ENCODE measurements around the gene PLEKHG2. TPM values are rescaled to one million over a fixed set of nuclear protein-coding genes. Genes with fewer than 3 reads are reported as not detected.

Gene PLEKHG2
- total and polyA plus RNA-seq, 11 donors, result 8.9 to 38.5 (median 13.3) TPM

- peaks cover 3 to 25% (median 19%) of the 10 kb centered on the region in 12 donors for H3K4me1 ChIP-seq
- H3K27ac ChIP-seq, result peak overlapping the region in 1 of 12 donors; percentile 25
- H3K9me3 ChIP-seq, result no peaks in the 10 kb centered on the region
- no peak for ATAC-seq
- H3K36me3 ChIP-seq, result peaks cover 3 to 71% (median 62%) of the 10 kb centered on the region in 9 donors
- TF ChIP-seq POLR2A (IDR thresholded peaks at IDR 0.05) (no peak), CTCF (IDR thresholded peaks at IDR 0.05) (no peak)
- H3K27me3 ChIP-seq, result no peaks in the 10 kb centered on the region
- no peak overlapping the region for H3K4me3 ChIP-seq
- intact Hi-C loops (cut with DNase I), result no loop called here
- peak in 1 of 5 donors; percentile 13 for DNase-seq
- 83 to 90% (median 88%) methylated on average over 5 of the region's 5 CpGs for WGBS, 4 donors
Measured at GRCh38 chr19:39388657-39389056, 23.8 kb upstream of the PLEKHG2 start.

GRCh38 chr19:39389631-39390414 is 22.6 kb upstream of the PLEKHG2 start:
- no peak for ATAC-seq
- Histone ChIP-seq H3K27me3 (no peaks in the 10 kb centered on the region), H3K27ac (peak overlapping the region in 10 of 12 donors; percentile 86 to 100 (median 98)), H3K9me3 (no peaks in the 10 kb centered on the region), H3K4me1 (peaks cover 3 to 25% (median 19%) of the 10 kb centered on the region in 12 donors), H3K36me3 (peaks cover 3 to 71% (median 62%) of the 10 kb centered on the region in 9 donors), H3K4me3 (peak overlapping the region in 11 of 12 donors; percentile 74 to 99 (median 96))
- intact Hi-C loops (cut with DNase I), result loop anchor here in 7 of 10 donors (1.0 to 10.0 kb wide), 7 partner anchors 45 to 145 kb away; partner anchors contain the start of genes SAMD4B (in 4 of the 7), EID2B (in 3 of the 7) and SUPT5H (in 2 of the 7)
- peak in 1 of 5 donors; percentile 22 for DNase-seq
- TF ChIP-seq POLR2A (IDR thresholded peaks at IDR 0.05) (no peak), CTCF (IDR thresholded peaks at IDR 0.05) (no peak)
- WGBS, 4 donors, result 67 to 73% (median 72%) methylated on average over 11 to 13 of the region's 13 CpGs

- H3K36me3 ChIP-seq, result peaks cover 3 to 71% (median 62%) of the 10 kb centered on the region in 9 donors
- intact Hi-C loops (cut with DNase I), result loop anchor here in 7 of 10 donors (1.0 to 10.0 kb wide), 7 partner anchors 46 to 144 kb away; partner anchors contain the start of genes SAMD4B (in 4 of the 7), EID2B (in 3 of the 7) and SUPT5H (in 2 of the 7)
- H3K4me3 ChIP-seq, result peak overlapping the region; percentile 74 to 99 (median 94)
- peak overlapping the region; percentile 86 to 100 (median 98) for H3K27ac ChIP-seq
- no peak for DNase-seq
- H3K9me3 ChIP-seq, result no peaks in the 10 kb centered on the region
- WGBS, 4 donors, result 0 to 1% (median 0%) methylated on average over 10 of the region's 10 CpGs
- H3K27me3 ChIP-seq, result no peaks in the 10 kb centered on the region
- H3K4me1 ChIP-seq, result peaks cover 3 to 25% (median 19%) of the 10 kb centered on the region in 12 donors
- no peak for ATAC-seq
- TF ChIP-seq POLR2A (IDR thresholded peaks at IDR 0.05) (no peak), CTCF (IDR thresholded peaks at IDR 0.05) (no peak)
Measured at GRCh38 chr19:39390451-39390750, 22.1 kb upstream of the PLEKHG2 start.
